Measurements from ENCODE around the gene RELL2. TPM values are rescaled to one million over a fixed set of nuclear protein-coding genes. Genes with fewer than 3 reads are reported as not detected.

RELL2 gene
- total RNA-seq, 1 donor from 2014 or later = 1.0 TPM

- peak; percentile 67 for DNase-seq
- peaks cover 16% of the 10 kb centered on the region for H3K36me3 ChIP-seq
- no peaks in the 10 kb centered on the region for H3K27me3 ChIP-seq (ENCODE audit: low read depth)
- intact Hi-C loops (cut with micrococcal nuclease) = no loop called here
- H3K27ac ChIP-seq (replicated peaks) = peak overlapping the region; percentile 95
- H3K4me1 ChIP-seq = peaks cover 74% of the 10 kb centered on the region
- peak overlapping the region; percentile 75 for H3K4me3 ChIP-seq
- TF ChIP-seq, protein P1, sequence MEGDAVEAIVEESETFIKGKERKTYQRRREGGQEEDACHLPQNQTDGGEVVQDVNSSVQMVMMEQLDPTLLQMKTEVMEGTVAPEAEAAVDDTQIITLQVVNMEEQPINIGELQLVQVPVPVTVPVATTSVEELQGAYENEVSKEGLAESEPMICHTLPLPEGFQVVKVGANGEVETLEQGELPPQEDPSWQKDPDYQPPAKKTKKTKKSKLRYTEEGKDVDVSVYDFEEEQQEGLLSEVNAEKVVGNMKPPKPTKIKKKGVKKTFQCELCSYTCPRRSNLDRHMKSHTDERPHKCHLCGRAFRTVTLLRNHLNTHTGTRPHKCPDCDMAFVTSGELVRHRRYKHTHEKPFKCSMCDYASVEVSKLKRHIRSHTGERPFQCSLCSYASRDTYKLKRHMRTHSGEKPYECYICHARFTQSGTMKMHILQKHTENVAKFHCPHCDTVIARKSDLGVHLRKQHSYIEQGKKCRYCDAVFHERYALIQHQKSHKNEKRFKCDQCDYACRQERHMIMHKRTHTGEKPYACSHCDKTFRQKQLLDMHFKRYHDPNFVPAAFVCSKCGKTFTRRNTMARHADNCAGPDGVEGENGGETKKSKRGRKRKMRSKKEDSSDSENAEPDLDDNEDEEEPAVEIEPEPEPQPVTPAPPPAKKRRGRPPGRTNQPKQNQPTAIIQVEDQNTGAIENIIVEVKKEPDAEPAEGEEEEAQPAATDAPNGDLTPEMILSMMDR (IDR thresholded peaks at IDR 0.05; ENCODE audit: borderline replicate concordance) = no peak
- no peaks in the 10 kb centered on the region for H3K9me3 ChIP-seq (replicated peaks)
These were observed 44.0 kb downstream of the RELL2 start for GRCh38 chr5:141680751-141681201.

DNA sequence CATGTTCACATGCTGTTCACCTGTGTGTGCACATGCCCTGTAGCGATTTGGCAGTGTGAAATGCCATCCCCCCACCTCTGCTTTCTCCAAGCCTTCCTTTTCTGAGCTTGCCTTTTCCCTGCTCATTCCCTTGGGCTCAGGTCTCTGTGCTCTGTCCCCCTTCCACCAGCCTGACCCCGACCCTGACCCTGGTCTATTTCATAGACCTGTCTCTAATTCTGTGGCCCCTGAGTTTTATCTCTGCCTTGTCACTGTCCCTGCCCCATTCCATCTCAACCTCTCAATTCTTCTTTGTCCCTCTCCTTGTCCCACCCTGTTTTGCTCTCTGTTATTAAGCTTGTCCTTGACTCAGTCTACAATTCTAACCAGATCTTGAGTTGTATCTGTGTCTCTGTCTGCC, 44.5 kb downstream of the RELL2 start:
- Histone ChIP-seq H3K9me3 (replicated peaks) (no peaks in the 10 kb centered on the region), H3K27me3 (ENCODE audit: low read depth) (no peaks in the 10 kb centered on the region), H3K36me3 (peaks cover 16% of the 10 kb centered on the region), H3K27ac (replicated peaks) (peak overlapping the region; percentile 95), H3K4me1 (peaks cover 76% of the 10 kb centered on the region), H3K4me3 (peak overlapping the region; percentile 75)
- no peak for DNase-seq
- intact Hi-C loops (cut with micrococcal nuclease) = no loop called here
- TF ChIP-seq, protein P1 (IDR thresholded peaks at IDR 0.05; ENCODE audit: borderline replicate concordance) = no peak

DNA sequence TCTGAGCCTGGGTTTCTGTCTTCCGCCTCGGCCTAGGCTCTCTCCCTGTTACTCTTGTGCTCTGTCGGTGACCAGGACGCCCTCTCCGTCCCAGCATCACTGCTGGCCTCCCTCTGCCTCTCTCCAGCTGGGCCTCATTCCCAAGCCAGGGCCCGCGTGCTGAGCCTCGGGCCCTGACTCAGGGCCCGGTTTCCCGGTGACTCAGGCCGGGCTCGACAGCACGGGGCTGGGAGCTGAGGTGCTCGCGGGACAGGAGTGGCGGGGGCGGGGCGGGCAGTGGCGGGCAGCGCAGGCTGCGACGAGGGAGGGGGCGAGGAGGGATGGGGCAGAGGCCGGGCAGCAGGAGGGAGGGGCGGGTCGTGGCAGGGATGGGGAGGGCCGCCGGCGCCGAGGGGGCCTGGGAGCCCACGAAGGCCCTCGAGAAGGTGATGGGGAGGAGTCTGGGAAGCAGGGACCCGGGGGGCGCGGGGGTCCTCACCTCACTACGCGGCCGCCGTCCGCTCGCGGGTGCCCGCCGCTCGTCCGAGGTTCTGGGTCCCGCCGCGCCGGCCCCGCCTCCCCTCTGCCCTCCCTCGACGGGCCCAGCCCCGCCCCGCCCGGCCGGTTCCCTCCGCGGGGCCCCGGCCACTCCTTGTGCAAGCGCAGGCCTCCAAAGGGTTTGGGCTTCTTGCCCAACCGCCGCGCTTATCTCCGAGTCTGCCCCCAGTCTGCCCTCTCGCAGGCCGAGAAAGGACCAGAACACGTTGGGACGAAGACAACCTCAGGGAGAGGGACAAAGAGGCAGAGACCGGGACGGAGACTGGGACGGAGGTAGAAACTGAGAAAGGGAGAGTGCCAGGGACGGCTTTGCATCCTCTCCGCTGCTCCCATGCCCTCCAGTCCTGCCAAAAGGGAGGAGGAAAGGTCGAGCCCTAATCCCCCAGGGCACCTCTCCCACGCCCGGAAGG, 45.2 kb downstream of the RELL2 start, which contains the start of gene ARAP3:
ARAP3 (minus strand) TSS at position 536 of the 947 bp plus-strand sequence. CDS start 1,744 bp downstream, outside the sequence.
- peak within 1 kb of the TSS; percentile 75 for H3K4me3 ChIP-seq
- H3K27me3 ChIP-seq (ENCODE audit: low read depth) = no peaks in the 10 kb centered on the region
- TF ChIP-seq, protein P1 (IDR thresholded peaks at IDR 0.05; ENCODE audit: borderline replicate concordance) = no peak
- peak within 1 kb of the TSS; percentile 95 for H3K27ac ChIP-seq (replicated peaks)
- peaks cover 75% of the 10 kb centered on the region for H3K4me1 ChIP-seq
- no peaks in the 10 kb centered on the region for H3K9me3 ChIP-seq (replicated peaks)
- DNase-seq = peak; percentile 90
- intact Hi-C loops (cut with micrococcal nuclease) = no loop called here
- peaks cover 16% of the 10 kb centered on the region for H3K36me3 ChIP-seq

GRCh38 chr5:141683596-141684141, 46.9 kb downstream of the RELL2 start:
- TF ChIP-seq, protein P1 (IDR thresholded peaks at IDR 0.05; ENCODE audit: borderline replicate concordance) = no peak
- DNase-seq = no peak

GRCh38 chr5:141685591-141685990, 48.8 kb downstream of the RELL2 start:
- H3K36me3 ChIP-seq = no peaks in the 10 kb centered on the region

More at GRCh38 chr5:141683596-141684141, 46.9 kb downstream of the RELL2 start:
- Histone ChIP-seq H3K9me3 (replicated peaks) (no peaks in the 10 kb centered on the region), H3K27me3 (ENCODE audit: low read depth) (no peaks in the 10 kb centered on the region), H3K4me1 (peaks cover 78% of the 10 kb centered on the region), H3K4me3 (no peak overlapping the region), H3K36me3 (peaks cover 7% of the 10 kb centered on the region), H3K27ac (replicated peaks) (peak overlapping the region; percentile 69)
- intact Hi-C loops (cut with micrococcal nuclease) = no loop called here

More at GRCh38 chr5:141685591-141685990, 48.8 kb downstream of the RELL2 start:
- TF ChIP-seq, protein P1 (IDR thresholded peaks at IDR 0.05; ENCODE audit: borderline replicate concordance) = no peak
- Histone ChIP-seq H3K27ac (replicated peaks) (no peak overlapping the region), H3K4me3 (no peak overlapping the region), H3K27me3 (ENCODE audit: low read depth) (no peaks in the 10 kb centered on the region), H3K9me3 (replicated peaks) (no peaks in the 10 kb centered on the region), H3K4me1 (peaks cover 59% of the 10 kb centered on the region)
- no peak for DNase-seq
- intact Hi-C loops (cut with micrococcal nuclease) = no loop called here
